ENCODE results near the gene MAML3.

DNA sequence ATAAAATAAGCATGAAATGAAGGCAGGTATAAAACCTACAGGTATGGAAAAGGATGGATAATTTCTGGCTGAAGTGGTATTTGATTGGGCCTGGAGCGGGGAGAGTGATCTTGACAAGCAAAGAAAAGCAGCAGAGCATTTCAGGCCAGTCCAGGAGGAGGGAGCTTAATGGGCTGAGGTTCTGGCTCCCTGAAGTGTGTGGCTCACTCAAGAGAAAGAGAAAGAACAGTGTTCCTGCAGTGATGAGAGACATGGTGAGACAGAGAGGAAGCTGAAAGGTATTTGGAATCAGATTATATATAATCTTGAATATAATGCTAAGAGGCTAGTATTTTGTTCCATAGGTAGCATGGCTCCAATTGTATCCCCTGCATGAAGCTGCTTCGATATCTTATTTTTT is 334.9 kb downstream of the MAML3 start:
- TF ChIP-seq, protein P1, sequence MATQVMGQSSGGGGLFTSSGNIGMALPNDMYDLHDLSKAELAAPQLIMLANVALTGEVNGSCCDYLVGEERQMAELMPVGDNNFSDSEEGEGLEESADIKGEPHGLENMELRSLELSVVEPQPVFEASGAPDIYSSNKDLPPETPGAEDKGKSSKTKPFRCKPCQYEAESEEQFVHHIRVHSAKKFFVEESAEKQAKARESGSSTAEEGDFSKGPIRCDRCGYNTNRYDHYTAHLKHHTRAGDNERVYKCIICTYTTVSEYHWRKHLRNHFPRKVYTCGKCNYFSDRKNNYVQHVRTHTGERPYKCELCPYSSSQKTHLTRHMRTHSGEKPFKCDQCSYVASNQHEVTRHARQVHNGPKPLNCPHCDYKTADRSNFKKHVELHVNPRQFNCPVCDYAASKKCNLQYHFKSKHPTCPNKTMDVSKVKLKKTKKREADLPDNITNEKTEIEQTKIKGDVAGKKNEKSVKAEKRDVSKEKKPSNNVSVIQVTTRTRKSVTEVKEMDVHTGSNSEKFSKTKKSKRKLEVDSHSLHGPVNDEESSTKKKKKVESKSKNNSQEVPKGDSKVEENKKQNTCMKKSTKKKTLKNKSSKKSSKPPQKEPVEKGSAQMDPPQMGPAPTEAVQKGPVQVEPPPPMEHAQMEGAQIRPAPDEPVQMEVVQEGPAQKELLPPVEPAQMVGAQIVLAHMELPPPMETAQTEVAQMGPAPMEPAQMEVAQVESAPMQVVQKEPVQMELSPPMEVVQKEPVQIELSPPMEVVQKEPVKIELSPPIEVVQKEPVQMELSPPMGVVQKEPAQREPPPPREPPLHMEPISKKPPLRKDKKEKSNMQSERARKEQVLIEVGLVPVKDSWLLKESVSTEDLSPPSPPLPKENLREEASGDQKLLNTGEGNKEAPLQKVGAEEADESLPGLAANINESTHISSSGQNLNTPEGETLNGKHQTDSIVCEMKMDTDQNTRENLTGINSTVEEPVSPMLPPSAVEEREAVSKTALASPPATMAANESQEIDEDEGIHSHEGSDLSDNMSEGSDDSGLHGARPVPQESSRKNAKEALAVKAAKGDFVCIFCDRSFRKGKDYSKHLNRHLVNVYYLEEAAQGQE (IDR thresholded peaks at IDR 0.05; ENCODE audit: insufficient read depth in 1 of 2, low read depth in 2 of 2, low read length in 2 of 2): no peak
- TF ChIP-seq POLR2AphosphoS5 (IDR thresholded peaks at IDR 0.05; ENCODE audit: low read depth, low read length) (no peak), TAF1 (IDR thresholded peaks at IDR 0.05; ENCODE audit: borderline replicate concordance, insufficient read depth, low read length) (no peak), SIN3A (IDR thresholded peaks at IDR 0.05; ENCODE audit: borderline replicate concordance, insufficient read depth, low read length) (no peak), FOXP2 (optimal IDR thresholded peaks at IDR 0.05; ENCODE audit: borderline replicate concordance, extremely low read depth, extremely low read length, insufficient read depth) (no peak)
